Measurements from ENCODE around the gene ZFYVE26.

ZFYVE26 gene

DNA sequence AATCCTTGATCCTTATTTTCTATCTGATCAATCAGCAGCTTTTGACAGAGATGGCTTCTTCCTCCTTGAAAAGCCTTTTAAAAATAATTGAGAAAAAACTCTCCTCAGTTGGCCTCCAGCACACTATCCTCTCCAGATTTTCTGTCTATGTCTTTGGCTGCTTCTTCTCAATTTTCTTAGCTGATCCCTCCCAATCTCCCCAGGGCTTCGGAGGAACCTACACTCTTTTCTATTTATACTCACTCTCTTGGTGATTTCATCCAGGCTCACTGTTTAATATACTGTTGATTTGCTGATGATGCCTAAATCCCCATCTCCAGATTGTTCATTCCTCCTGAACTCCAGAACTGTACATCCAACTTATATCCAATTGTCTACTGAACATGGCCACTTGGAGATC, 59.9 kb downstream of the ZFYVE26 start:
- 93 to 100% methylated on average over 1 of the region's 1 CpG for WGBS, 2 experiments
- Histone ChIP-seq H3K9me3 (ENCODE audit: control insufficient read depth, low read length) (no peaks in the 10 kb centered on the region), H3K27ac (ENCODE audit: insufficient read depth, low read depth, low read length, poor library complexity, severe bottlenecking) (no peak overlapping the region), H3K4me1 (ENCODE audit: control insufficient read depth, insufficient read depth, low read length) (no peaks in the 10 kb centered on the region), H3K4me3 (ENCODE audit: insufficient read depth, low read depth, low read length) (no peak overlapping the region), H3K27me3 (ENCODE audit: control insufficient read depth, insufficient read depth, low read length, poor library complexity, severe bottlenecking) (no peaks in the 10 kb centered on the region), H3K36me3 (ENCODE audit: control insufficient read depth, insufficient read depth, low read length) (peaks cover 29% of the 10 kb centered on the region)

DNA sequence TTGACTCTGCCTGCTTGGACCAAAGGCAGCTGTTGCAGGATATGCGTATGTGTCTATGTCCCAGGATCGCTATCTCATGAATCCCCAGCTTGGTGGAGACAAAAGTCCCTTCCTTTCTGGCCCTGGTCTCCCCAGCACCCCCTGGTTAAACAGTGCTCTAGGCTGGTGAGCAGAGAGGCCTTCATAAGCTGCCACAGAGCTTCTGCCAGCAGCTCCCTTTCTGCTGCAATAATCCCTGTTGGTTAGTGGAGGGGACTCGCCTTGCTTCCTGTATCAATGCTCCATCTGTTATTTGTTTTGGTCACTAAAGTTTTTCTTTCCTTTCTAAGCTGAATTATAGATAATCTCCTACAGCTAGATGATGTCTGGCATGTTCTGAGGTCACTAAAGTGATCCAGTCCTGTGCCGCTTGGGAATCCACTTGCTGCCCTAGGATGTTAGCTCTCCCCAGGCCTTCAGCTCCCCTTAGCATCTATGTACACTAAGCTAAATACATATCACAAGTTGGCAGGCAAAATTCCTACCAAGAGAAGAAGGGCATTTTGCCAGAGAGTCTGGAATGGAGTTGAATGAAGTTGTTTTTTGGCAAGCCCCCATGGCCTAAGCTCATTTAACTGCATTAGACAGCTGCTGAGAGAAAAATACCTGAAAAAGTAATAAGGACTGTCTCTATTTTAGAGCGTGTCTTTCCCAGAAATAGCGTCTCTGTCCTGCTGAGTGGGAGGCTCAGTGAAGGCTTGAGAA, 66.9 kb downstream of the ZFYVE26 start:
- peaks cover 47% of the 10 kb centered on the region for H3K36me3 ChIP-seq (ENCODE audit: control insufficient read depth, insufficient read depth, low read length)
- H3K27me3 ChIP-seq (ENCODE audit: control insufficient read depth, insufficient read depth, low read length, poor library complexity, severe bottlenecking): no peaks in the 10 kb centered on the region
- H3K9me3 ChIP-seq (ENCODE audit: control insufficient read depth, low read length): no peaks in the 10 kb centered on the region
- no peak overlapping the region for H3K4me3 ChIP-seq (ENCODE audit: insufficient read depth, low read depth, low read length)
- H3K27ac ChIP-seq (ENCODE audit: insufficient read depth, low read depth, low read length, poor library complexity, severe bottlenecking): no peak overlapping the region
- H3K4me1 ChIP-seq (ENCODE audit: control insufficient read depth, insufficient read depth, low read length): no peaks in the 10 kb centered on the region
- WGBS, 2 experiments: 94 to 97% methylated on average over 6 of the region's 6 CpGs

DNA sequence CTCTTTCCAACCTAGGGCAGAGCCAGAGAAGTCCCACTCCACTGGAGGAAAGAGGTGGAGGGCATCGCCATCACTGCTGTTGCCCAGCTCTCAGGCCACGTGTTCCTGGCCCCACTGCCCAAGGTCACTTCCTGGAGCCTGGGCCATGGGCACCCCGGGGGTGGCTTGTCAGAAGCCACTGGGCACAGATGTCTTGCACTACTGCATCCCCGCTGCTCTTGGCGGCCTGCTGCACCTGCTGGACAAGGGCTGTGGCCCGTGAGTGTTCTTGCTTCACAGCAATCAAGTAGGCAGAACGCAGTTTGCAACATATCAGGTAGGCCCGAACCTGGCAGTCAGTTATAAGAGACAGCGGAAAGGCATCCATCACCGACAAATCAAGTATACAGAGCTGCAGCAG, 68.1 kb downstream of the ZFYVE26 start:
- H3K27ac ChIP-seq (ENCODE audit: insufficient read depth, low read depth, low read length, poor library complexity, severe bottlenecking): no peak overlapping the region
- no peak overlapping the region for H3K4me3 ChIP-seq (ENCODE audit: insufficient read depth, low read depth, low read length)
- H3K27me3 ChIP-seq (ENCODE audit: control insufficient read depth, insufficient read depth, low read length, poor library complexity, severe bottlenecking): no peaks in the 10 kb centered on the region
- peaks cover 42% of the 10 kb centered on the region for H3K36me3 ChIP-seq (ENCODE audit: control insufficient read depth, insufficient read depth, low read length)
- 95 to 96% methylated on average over 10 of the region's 10 CpGs for WGBS, 2 experiments
- H3K9me3 ChIP-seq (ENCODE audit: control insufficient read depth, low read length): no peaks in the 10 kb centered on the region
- H3K4me1 ChIP-seq (ENCODE audit: control insufficient read depth, insufficient read depth, low read length): no peaks in the 10 kb centered on the region

DNA sequence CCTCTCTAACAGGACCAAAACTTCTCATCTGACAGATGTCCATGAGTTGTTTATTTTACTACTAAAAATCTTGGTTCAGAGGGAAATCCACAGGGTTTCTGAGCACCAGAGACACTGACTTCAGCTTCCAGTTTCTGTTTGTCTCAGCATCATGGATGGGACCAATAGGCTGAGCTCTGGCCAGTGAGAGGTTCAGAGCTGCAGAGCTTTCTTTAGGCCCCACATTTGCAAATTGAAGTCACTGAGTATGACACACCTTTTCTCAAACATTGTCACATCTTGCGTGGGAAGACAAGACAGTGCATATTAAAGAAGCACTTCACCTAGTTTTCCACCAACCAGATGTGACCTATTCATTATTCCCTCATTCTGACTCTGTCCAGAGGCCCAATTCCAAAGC, 69.5 kb downstream of the ZFYVE26 start:
- Histone ChIP-seq H3K9me3 (ENCODE audit: control insufficient read depth, low read length) (no peaks in the 10 kb centered on the region), H3K27ac (ENCODE audit: insufficient read depth, low read depth, low read length, poor library complexity, severe bottlenecking) (no peak overlapping the region), H3K27me3 (ENCODE audit: control insufficient read depth, insufficient read depth, low read length, poor library complexity, severe bottlenecking) (no peaks in the 10 kb centered on the region), H3K36me3 (ENCODE audit: control insufficient read depth, insufficient read depth, low read length) (peaks cover 30% of the 10 kb centered on the region), H3K4me1 (ENCODE audit: control insufficient read depth, insufficient read depth, low read length) (no peaks in the 10 kb centered on the region), H3K4me3 (ENCODE audit: insufficient read depth, low read depth, low read length) (no peak overlapping the region)
- 93 to 94% methylated on average over 1 of the region's 1 CpG for WGBS, 2 experiments

DNA sequence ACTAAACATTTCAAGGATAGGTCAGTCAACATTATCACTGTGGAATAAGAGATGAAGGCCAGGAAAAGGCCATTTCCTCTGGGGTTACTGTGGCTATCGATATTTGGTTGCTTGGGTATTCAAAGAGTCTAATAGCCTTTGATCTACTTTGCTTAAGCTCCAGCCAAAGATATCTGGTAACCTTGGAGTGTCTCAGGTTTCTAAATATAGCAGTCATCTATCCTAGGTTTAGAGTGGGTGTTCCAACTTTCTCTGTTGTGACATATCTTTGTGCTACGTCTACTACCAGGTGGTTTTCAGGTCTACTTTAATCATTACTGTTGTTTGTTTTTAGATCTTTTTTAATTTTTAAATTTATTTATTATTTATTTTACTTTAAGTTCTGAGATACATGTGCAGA, 72.3 kb downstream of the ZFYVE26 start:
- Histone ChIP-seq H3K27ac (ENCODE audit: insufficient read depth, low read depth, low read length, poor library complexity, severe bottlenecking) (no peak overlapping the region), H3K9me3 (ENCODE audit: control insufficient read depth, low read length) (no peaks in the 10 kb centered on the region), H3K36me3 (ENCODE audit: control insufficient read depth, insufficient read depth, low read length) (peaks cover 9% of the 10 kb centered on the region), H3K4me1 (ENCODE audit: control insufficient read depth, insufficient read depth, low read length) (no peaks in the 10 kb centered on the region), H3K27me3 (ENCODE audit: control insufficient read depth, insufficient read depth, low read length, poor library complexity, severe bottlenecking) (no peaks in the 10 kb centered on the region), H3K4me3 (ENCODE audit: insufficient read depth, low read depth, low read length) (no peak overlapping the region)
- 89 to 96% methylated on average over 1 to 2 of the region's 2 CpGs for whole genome bisulfite sequencing, 2 experiments

DNA sequence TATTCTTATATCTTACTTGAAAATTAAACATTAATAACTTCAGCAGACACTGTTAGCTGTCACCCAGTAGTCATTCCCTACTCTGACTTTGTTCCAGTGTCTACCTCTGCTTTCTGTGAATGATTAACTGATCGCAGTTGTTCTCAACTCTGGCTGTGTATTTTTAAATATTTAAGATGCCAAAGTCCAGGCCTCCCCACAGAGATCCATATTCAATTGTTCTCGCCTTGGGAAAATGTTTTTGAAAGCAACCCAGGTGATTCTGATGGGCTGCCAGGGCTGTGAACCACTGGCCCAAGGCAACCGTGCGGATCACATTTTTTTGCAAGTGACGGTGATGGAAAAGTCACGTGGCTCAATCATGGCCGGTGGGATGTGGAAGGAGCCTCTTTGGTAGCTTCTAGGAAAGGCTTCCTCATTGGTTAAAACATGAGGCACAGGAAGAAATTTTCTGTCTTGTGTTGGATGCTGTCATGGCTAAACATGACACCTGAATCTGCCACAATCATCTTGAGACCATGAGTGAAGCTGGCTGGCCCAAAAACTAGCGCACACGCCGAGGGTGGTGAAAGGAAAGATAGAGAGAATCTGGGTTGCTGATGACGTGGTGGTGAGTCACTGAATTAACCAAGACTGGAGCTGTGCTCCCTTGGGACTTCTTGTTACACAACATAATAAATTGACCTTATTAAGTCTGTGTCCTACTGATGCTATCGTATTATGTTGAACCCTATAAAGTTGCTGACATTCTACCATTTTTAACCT, 77.5 kb downstream of the ZFYVE26 start:
- Histone ChIP-seq H3K4me3 (ENCODE audit: insufficient read depth, low read depth, low read length) (no peak overlapping the region), H3K4me1 (ENCODE audit: control insufficient read depth, insufficient read depth, low read length) (no peaks in the 10 kb centered on the region), H3K27me3 (ENCODE audit: control insufficient read depth, insufficient read depth, low read length, poor library complexity, severe bottlenecking) (no peaks in the 10 kb centered on the region), H3K27ac (ENCODE audit: insufficient read depth, low read depth, low read length, poor library complexity, severe bottlenecking) (no peak overlapping the region), H3K36me3 (ENCODE audit: control insufficient read depth, insufficient read depth, low read length) (no peaks in the 10 kb centered on the region), H3K9me3 (ENCODE audit: control insufficient read depth, low read length) (no peaks in the 10 kb centered on the region)
- 82 to 85% methylated on average over 12 of the region's 12 CpGs for WGBS, 2 experiments

DNA sequence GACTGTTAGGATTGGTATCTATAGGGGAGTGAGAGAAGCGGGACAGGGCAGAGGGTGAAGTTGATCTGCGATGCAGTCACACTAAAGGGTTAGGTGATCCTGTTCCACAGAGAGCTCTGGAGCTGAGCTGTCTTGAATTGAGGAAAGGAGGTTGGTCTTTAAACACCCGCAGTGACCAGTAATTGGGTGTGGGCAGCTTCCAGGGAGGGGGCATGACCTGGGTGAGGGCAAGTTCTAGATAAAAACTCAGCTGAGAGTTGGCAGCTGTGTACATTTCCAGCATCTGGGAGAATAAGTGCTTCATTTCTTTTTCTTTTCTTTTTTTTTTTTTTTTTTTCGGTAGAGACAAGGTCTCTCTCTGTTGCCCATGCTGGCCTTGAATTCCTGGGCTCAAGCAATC, 79.6 kb downstream of the ZFYVE26 start:
- no peaks in the 10 kb centered on the region for H3K9me3 ChIP-seq (ENCODE audit: control insufficient read depth, low read length)
- no peaks in the 10 kb centered on the region for H3K4me1 ChIP-seq (ENCODE audit: control insufficient read depth, insufficient read depth, low read length)
- H3K27ac ChIP-seq (ENCODE audit: insufficient read depth, low read depth, low read length, poor library complexity, severe bottlenecking): no peak overlapping the region
- H3K36me3 ChIP-seq (ENCODE audit: control insufficient read depth, insufficient read depth, low read length): no peaks in the 10 kb centered on the region
- H3K27me3 ChIP-seq (ENCODE audit: control insufficient read depth, insufficient read depth, low read length, poor library complexity, severe bottlenecking): no peaks in the 10 kb centered on the region
- no peak overlapping the region for H3K4me3 ChIP-seq (ENCODE audit: insufficient read depth, low read depth, low read length)
- 85 to 95% methylated on average over 3 to 4 of the region's 4 CpGs for WGBS, 2 experiments

DNA sequence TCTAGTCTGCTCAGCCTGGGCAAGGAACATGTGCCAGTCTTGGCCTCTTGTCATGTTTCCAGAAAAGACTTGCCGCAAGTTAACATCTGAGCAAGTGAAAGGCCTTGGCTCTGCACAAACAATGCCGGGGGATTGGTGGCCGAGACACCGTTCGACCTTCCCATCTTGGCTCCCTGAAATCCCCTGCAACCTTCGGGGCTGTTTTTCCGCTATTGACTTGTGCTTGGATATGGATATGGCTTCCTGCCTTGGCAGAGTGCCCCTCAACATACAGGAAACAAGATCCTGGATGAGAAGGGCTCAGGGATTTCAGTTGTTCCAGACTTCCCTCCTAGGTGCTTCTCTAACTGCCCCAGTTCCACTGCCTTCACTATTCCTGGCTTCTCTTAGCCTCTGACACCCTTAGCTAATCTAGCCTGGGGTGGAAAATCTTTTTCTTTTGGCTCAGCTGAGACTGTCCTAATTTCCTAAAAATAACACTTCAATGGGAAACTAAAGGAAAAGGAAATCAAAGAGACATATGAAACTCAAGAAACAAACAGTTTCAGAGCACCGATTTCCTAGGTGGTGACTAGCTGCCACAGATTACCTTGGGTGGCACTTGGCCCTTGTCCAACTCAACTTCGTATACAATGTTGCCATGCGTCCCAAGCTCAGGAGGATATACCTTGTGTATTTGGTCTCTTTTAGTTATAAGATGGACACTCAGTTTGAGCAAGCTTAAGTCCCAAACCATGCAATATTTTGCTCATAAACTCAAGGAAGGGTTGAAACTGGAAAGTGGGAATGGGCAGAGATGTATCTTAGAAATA, 80.8 kb downstream of the ZFYVE26 start:
- Histone ChIP-seq H3K27me3 (ENCODE audit: control insufficient read depth, insufficient read depth, low read length, poor library complexity, severe bottlenecking) (no peaks in the 10 kb centered on the region), H3K4me1 (ENCODE audit: control insufficient read depth, insufficient read depth, low read length) (no peaks in the 10 kb centered on the region), H3K27ac (ENCODE audit: insufficient read depth, low read depth, low read length, poor library complexity, severe bottlenecking) (no peak overlapping the region), H3K9me3 (ENCODE audit: control insufficient read depth, low read length) (no peaks in the 10 kb centered on the region), H3K4me3 (ENCODE audit: insufficient read depth, low read depth, low read length) (no peak overlapping the region), H3K36me3 (ENCODE audit: control insufficient read depth, insufficient read depth, low read length) (no peaks in the 10 kb centered on the region)
- 96 to 97% methylated on average over 10 of the region's 10 CpGs for WGBS, 2 experiments

DNA sequence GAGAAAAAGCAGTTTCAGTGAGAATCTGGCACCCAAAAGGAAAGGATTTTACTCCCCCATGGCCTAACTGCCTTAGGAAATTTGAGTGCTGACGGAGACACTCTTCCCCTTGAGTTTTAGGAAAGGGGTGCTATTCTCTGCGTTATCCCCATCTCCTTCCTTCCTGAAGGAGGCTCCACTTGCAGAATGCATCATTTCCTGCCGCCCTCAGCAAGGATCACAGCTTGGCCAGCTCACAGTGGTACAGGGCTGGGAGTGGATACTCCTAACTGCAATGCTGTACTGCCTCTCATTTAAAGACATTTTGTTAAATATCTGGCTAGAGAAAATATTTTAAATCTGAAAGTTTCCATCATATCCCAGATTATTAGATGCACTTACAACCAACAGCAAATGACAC, 81.7 kb downstream of the ZFYVE26 start:
- 69 to 77% methylated on average over 3 of the region's 3 CpGs for WGBS, 2 experiments

DNA sequence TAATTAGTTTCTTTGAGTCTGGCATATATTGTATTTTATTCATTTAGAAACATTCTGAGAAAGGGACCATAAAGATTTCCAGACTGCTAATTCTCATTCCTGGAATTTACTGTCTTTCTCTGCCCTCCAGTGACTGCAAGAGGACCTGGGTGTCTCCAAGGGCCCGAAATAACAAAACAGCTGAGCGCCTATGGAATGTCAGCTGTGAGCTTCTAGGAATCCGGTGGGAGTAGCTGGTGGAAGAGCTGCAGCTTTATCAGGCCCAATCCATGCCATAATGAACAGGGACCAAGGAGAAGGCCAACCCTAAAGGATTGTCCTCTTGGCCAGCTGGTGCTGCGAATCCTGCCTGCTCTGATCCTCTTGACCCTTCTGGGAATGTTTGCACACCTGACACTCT, 82.8 kb downstream of the ZFYVE26 start:
- Histone ChIP-seq H3K9me3 (ENCODE audit: control insufficient read depth, low read length) (no peaks in the 10 kb centered on the region), H3K4me3 (ENCODE audit: insufficient read depth, low read depth, low read length) (no peak overlapping the region), H3K36me3 (ENCODE audit: control insufficient read depth, insufficient read depth, low read length) (no peaks in the 10 kb centered on the region), H3K4me1 (ENCODE audit: control insufficient read depth, insufficient read depth, low read length) (no peaks in the 10 kb centered on the region), H3K27me3 (ENCODE audit: control insufficient read depth, insufficient read depth, low read length, poor library complexity, severe bottlenecking) (no peaks in the 10 kb centered on the region), H3K27ac (ENCODE audit: insufficient read depth, low read depth, low read length, poor library complexity, severe bottlenecking) (no peak overlapping the region)
- WGBS, 2 experiments: 87 to 93% methylated on average over 4 of the region's 4 CpGs

More for the DNA sequence above, 81.7 kb downstream of the ZFYVE26 start:
- Histone ChIP-seq H3K36me3 (ENCODE audit: control insufficient read depth, insufficient read depth, low read length) (no peaks in the 10 kb centered on the region), H3K27ac (ENCODE audit: insufficient read depth, low read depth, low read length, poor library complexity, severe bottlenecking) (no peak overlapping the region), H3K4me1 (ENCODE audit: control insufficient read depth, insufficient read depth, low read length) (no peaks in the 10 kb centered on the region), H3K9me3 (ENCODE audit: control insufficient read depth, low read length) (no peaks in the 10 kb centered on the region), H3K27me3 (ENCODE audit: control insufficient read depth, insufficient read depth, low read length, poor library complexity, severe bottlenecking) (no peaks in the 10 kb centered on the region), H3K4me3 (ENCODE audit: insufficient read depth, low read depth, low read length) (no peak overlapping the region)

All from ectodermal cell (in vitro differentiated cells).